NT2/D1 (cell line): ENCODE measurements around the gene MALRD1.

Experiments used
- SUZ12 ChIP-seq: IDR thresholded peaks from 2 replicates; pipeline ENCODE4 v1.6.1; 2011; ENCODE audit not compliant: insufficient read length, insufficient read depth; ENCODE audit errors: extremely low read depth
- ZNF274 ChIP-seq: IDR thresholded peaks from 2 replicates; pipeline ENCODE4 v1.6.1; 2011; ENCODE audit warnings: mild to moderate bottlenecking, low read depth, low read length

DNA sequence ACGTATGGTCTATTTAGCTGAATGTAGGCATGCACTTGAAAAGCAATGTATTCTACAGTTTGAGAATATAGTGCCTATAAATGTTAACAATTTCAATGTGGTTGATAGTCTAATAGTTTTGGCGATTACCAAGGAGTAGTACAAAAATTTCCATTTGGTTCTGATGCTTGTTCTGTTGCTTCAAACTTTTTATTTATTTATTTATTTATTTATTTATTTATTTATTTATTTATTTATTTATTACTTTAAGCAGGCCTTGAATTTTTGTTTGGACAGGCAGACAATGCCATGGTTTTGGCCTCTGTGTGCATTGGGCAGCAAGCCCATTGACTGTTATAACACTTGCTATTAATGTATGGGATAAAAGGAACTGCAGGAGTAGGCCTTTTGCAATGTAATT is 36.5 kb upstream of the MALRD1 start:
- TF ChIP-seq SUZ12 (no peak), ZNF274 (no peak)
